H1 (cell line): ENCODE results near the gene ANKS1A. TPM values are rescaled to one million over a fixed set of nuclear protein-coding genes. Genes with fewer than 3 reads are reported as not detected.

Source experiments
- CTCF ChIA-PET: fragments of 300-600 bp; sonication (Branson Sonifier 250); formaldehyde crosslinking; loops from one replicate; lab custom pipeline; 2021; ENCODE audit not compliant: partially characterized antibody; lab: Charles Lee
- POLR2A ChIA-PET: fragments of 300-600 bp; sonication (Branson Sonifier 250); formaldehyde crosslinking; loops from one replicate; lab custom pipeline; 2021; ENCODE audit warnings: inconsistent platforms; ENCODE audit not compliant: partially characterized antibody; lab: Charles Lee
- DNase-seq, 2 experiments: peaks; one replicate each; pipeline versions ENCODE4 v3.0.0 to v3.0.0-alpha.2; 2010 to 2022; ENCODE audit warnings: low spot score in 2 of 2, low read depth in 1 of 2, mixed read lengths in 1 of 2
- FAIRE-seq: peaks from 2 replicates; lab custom pipeline; 2011; peaks lifted over from hg19 to GRCh38; lab: Jason Lieb, UNC
- H2AFZ ChIP-seq: 2 replicates; pipeline ENCODE4 v1.8.1; 2012; ENCODE audit warnings: low read length, inconsistent platforms
- H2AK5ac ChIP-seq: 2 replicates; pipeline ENCODE4 v1.6.1; 2013; ENCODE audit warnings: low read depth, low read length
- H2BK120ac ChIP-seq: replicated peaks from 2 replicates; pipeline ENCODE3; 2013; ENCODE audit warnings: low read depth, low read length, inconsistent platforms
- H2BK12ac ChIP-seq: 2 replicates; pipeline ENCODE4 v1.6.1; 2013; ENCODE audit warnings: low read depth, low read length
- H2BK15ac ChIP-seq: 2 replicates; pipeline ENCODE4 v1.6.1; 2013; ENCODE audit warnings: low read length
- H2BK20ac ChIP-seq: 2 replicates; pipeline ENCODE4 v1.6.1; 2013; ENCODE audit warnings: low read length
- H2BK5ac ChIP-seq: 2 replicates; pipeline ENCODE4 v1.6.1; 2013; ENCODE audit warnings: low read depth, low read length
- H3K14ac ChIP-seq: 2 replicates; pipeline ENCODE4 v1.6.1; 2013; ENCODE audit warnings: inconsistent platforms; ENCODE audit not compliant: insufficient read length
- H3K18ac ChIP-seq: 2 replicates; pipeline ENCODE4 v1.6.1; 2013; ENCODE audit warnings: low read length; ENCODE audit errors: extremely low read depth
- H3K23ac ChIP-seq: 2 replicates; pipeline ENCODE4 v1.6.1; 2013; ENCODE audit warnings: inconsistent platforms; ENCODE audit not compliant: insufficient read length
- H3K23me2 ChIP-seq: 2 replicates; pipeline ENCODE4 v1.6.1; 2013; ENCODE audit warnings: low read depth, low read length
- H3K27ac ChIP-seq: 2 replicates; pipeline ENCODE4 v1.6.1; 2011; ENCODE audit warnings: low read depth, low read length, inconsistent platforms
- H3K27me3 ChIP-seq, 4 experiments: replicated peaks in 1 of 4; 1 replicate in 1 of 4; 2 replicates in 3 of 4; pipeline versions ENCODE4 v1.6.1 to v1.8.1; 2011 to 2013; ENCODE audit warnings: low read length in 3 of 4, mild to moderate bottlenecking in 3 of 4, inconsistent platforms in 2 of 4, mixed read lengths in 2 of 4, moderate library complexity in 1 of 4; ENCODE audit not compliant: control insufficient read depth in 3 of 4, insufficient read depth in 3 of 4; ENCODE audit errors: extremely low read depth in 1 of 4
- H3K36me3 ChIP-seq, 4 experiments: 2 replicates each; pipeline versions ENCODE4 v1.6.1 to v1.8.1; 2011 to 2013; ENCODE audit warnings: mild to moderate bottlenecking in 4 of 4, low read length in 3 of 4, moderate library complexity in 2 of 4, control low read depth in 1 of 4, inconsistent platforms in 1 of 4; ENCODE audit not compliant: insufficient read depth in 4 of 4, control insufficient read depth in 2 of 4
- H3K4ac ChIP-seq: replicated peaks from 2 replicates; pipeline ENCODE3; 2013; ENCODE audit warnings: low read length, low read depth, mixed read lengths, inconsistent platforms; ENCODE audit not compliant: insufficient read length
- H3K4me1 ChIP-seq, 4 experiments: replicated peaks in 1 of 4; 1 replicate in 1 of 4; 2 replicates in 3 of 4; pipeline versions ENCODE4 v1.6.1 to v1.8.1; 2011 to 2013; ENCODE audit warnings: low read length in 3 of 4, inconsistent platforms in 2 of 4, mixed read lengths in 1 of 4; ENCODE audit not compliant: insufficient read depth in 4 of 4, control insufficient read depth in 3 of 4
- H3K4me2 ChIP-seq, 2 experiments: 2 replicates each; pipeline versions ENCODE4 v1.6.1 to v1.8.1; 2011 to 2013; ENCODE audit warnings: low read depth in 2 of 2, low read length in 2 of 2, control low read depth in 1 of 2, inconsistent platforms in 1 of 2, mild to moderate bottlenecking in 1 of 2; ENCODE audit not compliant: insufficient read depth in 1 of 2
- H3K4me3 ChIP-seq, 4 experiments: fragments of 200-600, 300-600 bp in 1 of 4; sonication (generic), shearing (Covaris generic), sonication (Bioruptor Twin) in 1 of 4; 2 replicates each; pipeline versions ENCODE4 v1.5.1 to v1.8.1; 2011 to 2016; ENCODE audit warnings: low read length in 4 of 4, low read depth in 3 of 4, control low read depth in 2 of 4, inconsistent platforms in 2 of 4, mild to moderate bottlenecking in 2 of 4, mixed read lengths in 1 of 4, moderate library complexity in 1 of 4; ENCODE audit not compliant: insufficient read depth in 2 of 4; ENCODE audit errors: extremely low read depth in 1 of 4
- H3K56ac ChIP-seq: replicated peaks from 2 replicates; pipeline ENCODE3; 2013; ENCODE audit warnings: low read depth, mild to moderate bottlenecking, mixed read lengths, low read length, inconsistent platforms; ENCODE audit not compliant: insufficient read length
- H3K79me1 ChIP-seq: 2 replicates; pipeline ENCODE4 v1.6.1; 2013; ENCODE audit warnings: low read depth, low read length, control low read depth
- H3K79me2 ChIP-seq, 2 experiments: 2 replicates each; pipeline versions ENCODE4 v1.6.1 to v1.8.1; 2012 to 2013; ENCODE audit warnings: low read length in 2 of 2, mild to moderate bottlenecking in 2 of 2, inconsistent platforms in 1 of 2; ENCODE audit not compliant: insufficient read depth in 2 of 2, control insufficient read depth in 1 of 2
- H3K9ac ChIP-seq, 4 experiments: replicated peaks in 1 of 4; 1 replicate in 1 of 4; 2 replicates in 3 of 4; pipeline versions ENCODE4 v1.6.1 to v1.8.1; 2011 to 2013; ENCODE audit warnings: low read depth in 3 of 4, low read length in 3 of 4, control low read depth in 2 of 4, mild to moderate bottlenecking in 2 of 4, moderate library complexity in 2 of 4, inconsistent platforms in 1 of 4; ENCODE audit errors: extremely low read depth in 1 of 4
- H3K9me3 ChIP-seq, 2 experiments: 2 replicates each; pipeline versions ENCODE4 v1.6.1 to v1.8.1; 2012 to 2013; ENCODE audit warnings: mild to moderate bottlenecking in 2 of 2, moderate library complexity in 2 of 2, control low read depth in 1 of 2, inconsistent platforms in 1 of 2, low read depth in 1 of 2, low read length in 1 of 2, mixed read lengths in 1 of 2; ENCODE audit not compliant: insufficient read depth in 2 of 2
- H4K20me1 ChIP-seq, 2 experiments: replicated peaks in 1 of 2; 2 replicates each; pipeline versions ENCODE3 to v1.8.1; 2011 to 2013; ENCODE audit warnings: inconsistent platforms in 2 of 2, low read length in 2 of 2, mild to moderate bottlenecking in 1 of 2; ENCODE audit not compliant: insufficient read depth in 2 of 2, control insufficient read depth in 1 of 2
- H4K5ac ChIP-seq: 2 replicates; pipeline ENCODE4 v1.6.1; 2013; ENCODE audit warnings: low read length, low read depth, mixed read lengths, inconsistent platforms; ENCODE audit not compliant: insufficient read length
- H4K8ac ChIP-seq: 2 replicates; pipeline ENCODE4 v1.8.0; 2013; ENCODE audit warnings: mild to moderate bottlenecking, moderate library complexity, low read length, inconsistent platforms; ENCODE audit not compliant: insufficient read depth; ENCODE audit errors: extremely low read depth
- H4K91ac ChIP-seq: replicated peaks from 2 replicates; pipeline ENCODE3; 2013; ENCODE audit warnings: low read length, mixed read lengths, inconsistent platforms; ENCODE audit not compliant: insufficient read length
- BCL11A ChIP-seq, 2 experiments: IDR thresholded peaks; one replicate each; pipeline ENCODE4 v1.6.1; 2011; ENCODE audit warnings: low read depth in 2 of 2, low read length in 2 of 2, mild to moderate bottlenecking in 2 of 2
- EZH2 ChIP-seq: fragments of 200-600 bp; sonication (generic); IDR thresholded peaks from 2 replicates; pipeline ENCODE4 v1.7.1; 2012; ENCODE audit warnings: low read depth, mild to moderate bottlenecking, moderate library complexity, low read length, inconsistent platforms; ENCODE audit not compliant: severe bottlenecking
- GTF2F1 ChIP-seq: IDR thresholded peaks from 2 replicates; pipeline ENCODE4 v1.6.1; 2012; ENCODE audit warnings: low read depth, low read length, improper control_type of control experiment, borderline replicate concordance
- KDM4A ChIP-seq: IDR thresholded peaks from one replicate; pipeline ENCODE4 v1.7.1; 2012; ENCODE audit warnings: low read depth, mild to moderate bottlenecking, moderate library complexity, low read length, inconsistent platforms; ENCODE audit not compliant: severe bottlenecking
- NANOG ChIP-seq: IDR thresholded peaks from 2 replicates; pipeline ENCODE4 v1.6.1; 2011; ENCODE audit warnings: low read length, low read depth, mild to moderate bottlenecking, inconsistent platforms; ENCODE audit not compliant: insufficient read depth, poor library complexity, severe bottlenecking
- POLR2A ChIP-seq, 2 experiments: IDR thresholded peaks; 1 replicate in 1 of 2; 2 replicates in 1 of 2; pipeline ENCODE4 v1.6.1; 2011; ENCODE audit warnings: low read depth in 2 of 2, low read length in 2 of 2, mild to moderate bottlenecking in 2 of 2; ENCODE audit errors: control extremely low read depth in 1 of 2
- POU5F1 ChIP-seq: IDR thresholded peaks from 2 replicates; pipeline ENCODE4 v1.6.1; 2011; ENCODE audit warnings: low read depth, mild to moderate bottlenecking, low read length, moderate library complexity
- SIX5 ChIP-seq: IDR thresholded peaks from 2 replicates; pipeline ENCODE4 v1.6.1; 2011; ENCODE audit warnings: mild to moderate bottlenecking, low read depth, low read length
- SP2 ChIP-seq: IDR thresholded peaks from 2 replicates; pipeline ENCODE4 v1.6.1; 2012; ENCODE audit warnings: mild to moderate bottlenecking, low read length, inconsistent platforms
- SUZ12 ChIP-seq: fragments of 200-600 bp; sonication (generic); IDR thresholded peaks from 2 replicates; pipeline ENCODE4 v1.6.1; 2012; ENCODE audit warnings: mild to moderate bottlenecking, inconsistent platforms, low read length, moderate library complexity, mixed read lengths
- TAF1 ChIP-seq: IDR thresholded peaks from 2 replicates; pipeline ENCODE4 v1.6.1; 2011; ENCODE audit warnings: mild to moderate bottlenecking, low read depth, low read length
- TEAD4 ChIP-seq: IDR thresholded peaks from 2 replicates; pipeline ENCODE4 v1.6.1; 2012; ENCODE audit warnings: low read depth, low read length, inconsistent platforms, mixed read lengths
- WGBS, 2 experiments: shearing (Covaris generic) in 1 of 2; methylation state at CpG; one replicate each; pipeline versions ENCODE4 v1.1.6 to v1.1.7; 2013 to 2015; ENCODE audit warnings: low lambda C conversion rate in 2 of 2, mixed read lengths in 2 of 2, inconsistent platforms in 1 of 2, low coverage in 1 of 2, missing lambda C conversion rate in 1 of 2; ENCODE audit not compliant: insufficient replicate concordance in 2 of 2, insufficient coverage in 1 of 2, insufficient read length in 1 of 2; ENCODE audit errors: extremely low coverage in 1 of 2, missing lambda C conversion rate in 1 of 2; 5-methylcytosine and 5-hydroxymethylcytosine counted together
- polyA plus RNA-seq, 7 experiments: library from polyadenylated mRNA; depleted of rRNA in 3 of 7; stranded (reverse) in 5 of 7; unstranded in 2 of 7; fragments of >200 nt in 5 of 7; fragments of 200-250 nt in 2 of 7; gene quantifications; 1 replicate in 5 of 7; 2 replicates in 1 of 7; 4 replicates in 1 of 7; pipeline versions ENCODE4 v1.2.1 to v1.2.3, GENCODE V29; 2011 to 2013; ENCODE audit warnings: missing spikeins in 2 of 7, mixed read lengths in 2 of 7
- total RNA-seq: library from RNA; stranded (reverse); fragmentation: NEBNext Ultra II Directional; extraction: Animal tissue kit (Norgen Biotek cat#: 25700); gene quantifications from 2 replicates; pipeline ENCODE4 v1.2.1, GENCODE V29; 2021
- TF ChIP-seq, protein P1 (sequence below): IDR thresholded peaks from 2 replicates; pipeline ENCODE4 v1.6.1; 2012; ENCODE audit warnings: inconsistent platforms

The ANKS1A gene
- total and polyA plus RNA-seq, 2 of the 8 experiments (the other 6 are each of a cell fraction or from before 2014, with no cell fraction given): 9.8 to 30.9 TPM

DNA sequence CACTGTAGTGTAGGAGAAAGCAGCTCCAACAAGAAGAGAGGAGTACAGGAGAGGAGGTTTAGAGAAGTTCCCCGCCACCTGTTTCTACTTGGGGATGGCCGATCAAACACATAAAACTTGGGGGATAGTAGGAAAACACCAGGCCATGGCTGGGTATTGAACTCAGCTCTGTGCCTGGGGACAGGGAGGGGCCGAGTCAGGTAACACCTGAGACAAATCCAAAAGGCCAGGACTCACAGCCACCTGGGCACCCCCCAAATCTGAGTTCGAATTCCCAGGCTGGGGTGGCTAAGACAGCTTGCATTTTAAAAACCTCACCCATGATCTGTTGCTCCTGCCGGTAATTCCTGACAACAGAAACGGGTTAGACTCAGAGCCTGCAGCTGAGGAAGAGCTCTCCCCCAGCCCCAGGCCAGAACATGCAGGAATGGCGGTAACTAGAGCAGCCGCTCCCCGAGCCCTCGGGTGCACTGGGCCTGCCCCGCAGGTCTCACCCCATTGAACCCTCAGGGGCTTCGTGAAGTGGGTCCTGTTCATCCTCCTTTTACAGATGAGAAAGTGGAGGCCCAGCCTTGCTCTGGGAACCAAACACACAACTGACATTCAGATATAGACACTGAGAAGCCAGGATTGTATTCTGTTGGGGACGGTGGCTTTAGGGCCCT lies 191.1 kb downstream of the ANKS1A start:
- no peaks in the 10 kb centered on the region for H3K23me2 ChIP-seq
- H3K4ac ChIP-seq: no peak overlapping the region
- no peak overlapping the region for H3K4me2 ChIP-seq
- H2BK120ac ChIP-seq: no peak overlapping the region
- no peaks in the 10 kb centered on the region for H3K79me1 ChIP-seq
- H4K8ac ChIP-seq: 0 out of 2 replicates have a peak overlapping the region, but pooled peaks have one; percentile 66
- H3K18ac ChIP-seq: no peak overlapping the region
- no peak overlapping the region for H2BK15ac ChIP-seq
- no peak overlapping the region for H2BK12ac ChIP-seq
- no peak overlapping the region for H2AK5ac ChIP-seq
- no peaks in the 10 kb centered on the region for H3K9me3 ChIP-seq
- H3K27me3 ChIP-seq: no peaks in the 10 kb centered on the region
- no peak overlapping the region for H2BK5ac ChIP-seq
- no peak overlapping the region for H3K14ac ChIP-seq
- peaks cover 0 to 10% (median 4%) of the 10 kb centered on the region in 4 experiments; a peak in 3 of 7 replicates for H3K4me1 ChIP-seq
- H3K36me3 ChIP-seq: peaks cover 3 to 16% (median 9%) of the 10 kb centered on the region in 4 experiments
- DNase-seq (no peak), FAIRE-seq (no peak)
- no peak overlapping the region for H3K9ac ChIP-seq
- H3K56ac ChIP-seq: no peak overlapping the region
- peaks cover 0 to 2% of the 10 kb centered on the region in 2 experiments for H4K20me1 ChIP-seq
- no peak overlapping the region for H3K23ac ChIP-seq
- CTCF ChIA-PET: interaction anchor here (0.9 to 8.6 kb wide), 8 partner anchors 10 to 126 kb away, joined by 3 to 52 read pairs (median 6); no protein-coding TSS in a partner anchor
- POLR2A ChIA-PET: interaction anchor here (0.8 to 1.2 kb wide), 2 partner anchors 33 to 48 kb away, joined by 3 read pairs; no protein-coding TSS in a partner anchor
- no peak overlapping the region for H2AFZ ChIP-seq
- H4K91ac ChIP-seq: no peak overlapping the region
- no peak overlapping the region for H3K27ac ChIP-seq
- no peak overlapping the region for H3K4me3 ChIP-seq
- no peaks in the 10 kb centered on the region for H3K79me2 ChIP-seq
- H4K5ac ChIP-seq: no peak overlapping the region
- no peak overlapping the region for H2BK20ac ChIP-seq
- 91% methylated on average over 13 of the region's 13 CpGs; no CpG with 5 or more reads in 1 of the 2 experiments for WGBS, 2 experiments
- TF ChIP-seq NANOG (no peak), BCL11A (IDR thresholded peaks at IDR 0.05; ENCODE audit: low read depth in 2 of 2, low read length in 2 of 2) (no peak), GTF2F1 (no peak), KDM4A (no peak), SUZ12 (no peak), TAF1 (no peak), TEAD4 (no peak), SIX5 (no peak), SP2 (no peak), POLR2A (IDR thresholded peaks at IDR 0.05; ENCODE audit: control extremely low read depth in 1 of 2, low read depth in 2 of 2, low read length in 2 of 2) (no peak), EZH2 (no peak), POU5F1 (no peak)
- TF ChIP-seq, protein P1, sequence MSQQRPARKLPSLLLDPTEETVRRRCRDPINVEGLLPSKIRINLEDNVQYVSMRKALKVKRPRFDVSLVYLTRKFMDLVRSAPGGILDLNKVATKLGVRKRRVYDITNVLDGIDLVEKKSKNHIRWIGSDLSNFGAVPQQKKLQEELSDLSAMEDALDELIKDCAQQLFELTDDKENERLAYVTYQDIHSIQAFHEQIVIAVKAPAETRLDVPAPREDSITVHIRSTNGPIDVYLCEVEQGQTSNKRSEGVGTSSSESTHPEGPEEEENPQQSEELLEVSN: no peak
